ENCODE results near the gene RPS6KB2.
"Not testable (repeated sequence)": the region's sequence is repeated elsewhere in the genome, so short reads cannot be mapped to it uniquely, and the experiment has no call there.

RPS6KB2 gene

GRCh38 chr11:67397986-67398660 lies 30.2 kb upstream of the RPS6KB2 start:
- no peak for DNase-seq

GRCh38 chr11:67398661-67399563 lies 29.4 kb upstream of the RPS6KB2 start:
- no peak for DNase-seq

- DNase-seq: no peak
Measured at GRCh38 chr11:67400251-67400941, 27.9 kb upstream of the RPS6KB2 start.

GRCh38 chr11:67400942-67401494 lies 27.3 kb upstream of the RPS6KB2 start:
- no peak for DNase-seq

- peak; percentile 88 for DNase-seq
Measured at GRCh38 chr11:67401495-67402191, 26.7 kb upstream of the RPS6KB2 start, which contains the start of gene PPP1CA. PPP1CA (minus strand) TSS chr11:67401858; CDS start chr11:67401782, 76 bp downstream.

- not testable (repeated sequence) for DNase-seq
Measured at GRCh38 chr11:67402192-67402839, 26.0 kb upstream of the RPS6KB2 start.

- not testable (repeated sequence) for DNase-seq
Measured at GRCh38 chr11:67403085-67403484, 25.2 kb upstream of the RPS6KB2 start.

- no peak for DNase-seq
Measured at GRCh38 chr11:67404515-67405195, 23.6 kb upstream of the RPS6KB2 start.

- no peak for DNase-seq
Measured at GRCh38 chr11:67405196-67405567, 23.1 kb upstream of the RPS6KB2 start.

- DNase-seq: no peak
Measured at GRCh38 chr11:67405688-67406339, 22.5 kb upstream of the RPS6KB2 start.

- no peak for DNase-seq
Measured at GRCh38 chr11:67406420-67406968, 21.8 kb upstream of the RPS6KB2 start.

GRCh38 chr11:67406969-67407687 lies 21.2 kb upstream of the RPS6KB2 start:
- DNase-seq: no peak

- no peak for DNase-seq
Measured at GRCh38 chr11:67407688-67408163, 20.6 kb upstream of the RPS6KB2 start.

GRCh38 chr11:67408437-67409200 lies 19.7 kb upstream of the RPS6KB2 start:
- DNase-seq: no peak

- DNase-seq: no peak
Measured at GRCh38 chr11:67409261-67409666, 19.0 kb upstream of the RPS6KB2 start.

GRCh38 chr11:67409781-67410368 lies 18.4 kb upstream of the RPS6KB2 start:
- no peak for DNase-seq

GRCh38 chr11:67410369-67410831 lies 17.9 kb upstream of the RPS6KB2 start:
- no peak for DNase-seq
